GM13977 (cell line): ENCODE results near the gene TTC39C.

Experiments
- DNase-seq: peaks from one replicate; pipeline ENCODE4 v3.0.0; 2012; ENCODE audit warnings: low spot score
- CTCF ChIP-seq: IDR thresholded peaks from 2 replicates; pipeline ENCODE4 v1.5.1; 2012; ENCODE audit warnings: mild to moderate bottlenecking, control low read depth; ENCODE audit not compliant: insufficient read depth; ENCODE audit errors: extremely low read depth, missing control alignments
- in situ Hi-C: fragments of 300-500 bp; cut with MboI; formaldehyde crosslinking; loops from one replicate; pipeline ENCODE4 v1.12.0; 2022; ENCODE audit warnings: low sequenced_read_pairs, low pct_unique_long_range_greater_than_20kb, mixed read lengths, inconsistent platforms; ENCODE audit not compliant: unreplicated experiment

TTC39C gene

GRCh38 chr18:24176727-24177416 is 162.3 kb downstream of the TTC39C start:
- in situ Hi-C loops, result no loop called here
- peak; percentile 64 for DNase-seq
- TF ChIP-seq CTCF, result peak; percentile 81

- no peak for TF ChIP-seq CTCF
- DNase-seq, result no peak
- in situ Hi-C loops, result no loop called here
These were observed 163.1 kb downstream of the TTC39C start for GRCh38 chr18:24177499-24178133.

GRCh38 chr18:24180048-24180447 is 165.5 kb downstream of the TTC39C start:
- DNase-seq, result no peak
- in situ Hi-C loops, result no loop called here
- no peak for TF ChIP-seq CTCF

GRCh38 chr18:24181806-24182205 is 167.3 kb downstream of the TTC39C start:
- in situ Hi-C loops, result no loop called here
- no peak for TF ChIP-seq CTCF
- DNase-seq, result no peak
